NCI-H2196 (cell line): ENCODE measurements around the gene JAK2.

ENCODE experiments used
- DNase-seq: peaks from one replicate; lab custom pipeline; 2025; ENCODE audit not compliant: unreplicated experiment; lab: John Stamatoyannopoulos, UW

JAK2 gene

GRCh38 chr9:5122516-5122915 lies 137.4 kb downstream of the JAK2 start:
- no peak for DNase-seq

DNA sequence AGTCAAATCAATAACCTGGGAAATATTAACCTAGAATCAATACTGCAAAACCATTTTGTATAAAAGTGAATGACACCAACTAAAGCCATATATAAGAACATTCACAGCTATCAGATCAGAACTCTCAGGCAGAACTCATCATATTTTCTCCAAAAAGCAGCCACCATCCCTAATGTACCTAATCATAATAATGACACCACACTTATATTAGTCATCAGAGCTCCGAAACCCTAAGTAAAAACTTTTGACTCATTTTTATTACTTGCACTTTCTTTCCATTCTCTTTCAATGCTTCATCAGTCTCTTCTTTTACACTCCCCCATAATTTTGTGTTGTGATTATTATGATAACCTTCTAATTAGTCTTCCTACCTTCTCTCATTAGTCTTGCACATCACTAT lies 155.1 kb downstream of the JAK2 start:
- DNase-seq: no peak

DNA sequence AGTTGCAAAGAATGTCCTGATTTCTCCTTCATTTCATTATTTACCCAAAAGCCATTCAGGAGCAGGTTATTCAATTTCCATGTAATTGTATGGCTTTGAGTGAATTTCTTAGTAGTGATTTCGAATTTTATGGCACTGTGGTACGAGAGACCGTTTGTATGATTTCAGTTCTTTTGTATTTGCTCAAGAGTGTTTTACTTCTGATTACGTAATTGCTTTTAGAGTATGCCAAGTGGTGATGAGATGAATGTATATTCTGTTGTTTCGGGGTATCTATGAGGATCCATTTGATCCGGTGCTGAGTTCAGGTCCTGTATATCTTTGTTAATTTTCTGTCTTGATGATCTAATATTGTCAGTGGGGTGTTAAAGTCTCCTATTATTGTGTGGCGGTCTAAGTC lies 159.1 kb downstream of the JAK2 start:
- DNase-seq: no peak

DNA sequence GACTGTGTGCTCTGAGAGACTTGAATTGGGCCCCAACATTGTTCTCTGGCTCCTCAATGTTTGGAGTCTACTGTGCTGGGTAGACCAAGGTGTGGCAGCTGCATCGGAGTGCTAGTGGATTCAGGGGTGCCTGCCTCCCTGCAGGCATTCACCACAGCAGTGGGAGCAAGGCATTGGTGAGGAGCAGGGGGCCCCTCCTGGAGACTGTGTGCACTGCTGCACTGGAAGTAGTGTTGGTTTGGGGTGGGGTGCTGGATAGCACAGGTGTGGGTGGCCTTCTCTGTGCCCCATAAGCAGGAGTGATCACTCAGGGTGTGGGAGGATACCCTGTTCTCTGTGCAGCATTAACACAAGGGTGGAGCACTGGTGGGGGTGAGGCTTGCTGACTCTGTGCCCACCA lies 161.2 kb downstream of the JAK2 start:
- DNase-seq: no peak
